ENCODE measurements around the gene HTR1D. TPM values are rescaled to one million over a fixed set of nuclear protein-coding genes. Genes with fewer than 3 reads are reported as not detected.
"Not testable (repeated sequence)": the region's sequence is repeated elsewhere in the genome, so short reads cannot be mapped to it uniquely, and the experiment has no call there.

Gene HTR1D
- total and polyA plus RNA-seq, 2 donors (not counting 3 experiments of a cell fraction or from before 2014, with no cell fraction given): 1.5 to 1.9 TPM

- POLR2A ChIA-PET: no interaction called here
- H3K79me2 ChIP-seq (ENCODE audit: control insufficient read depth, insufficient read depth, low read length): no peaks in the 10 kb centered on the region
- H4K20me1 ChIP-seq (replicated peaks; ENCODE audit: control insufficient read depth, extremely low read depth, insufficient read depth, low read length): no peaks in the 10 kb centered on the region
- H3K36me3 ChIP-seq (ENCODE audit: control insufficient read depth in 2 of 2, extremely low read depth in 1 of 2, insufficient read depth in 2 of 2, low read length in 2 of 2): no peaks in the 10 kb centered on the region
- no peak overlapping the region for H3K4me2 ChIP-seq (ENCODE audit: insufficient read depth, low read length)
- H3K27ac ChIP-seq (ENCODE audit: insufficient read depth, low read depth, low read length): no peak overlapping the region
- H3K9ac ChIP-seq (replicated peaks; ENCODE audit: extremely low read depth, insufficient read depth, low read length): no peak overlapping the region
- DNase-seq (ENCODE audit: low read depth, low spot score) (no peak), FAIRE-seq (no peak)
- dilution Hi-C loops (cut with MboI; ENCODE audit: extremely low pct_ligation_motif_present, low sequenced_read_pairs) (no loop called here), intact Hi-C loops (cut with micrococcal nuclease) (no loop called here)
- no peaks in the 10 kb centered on the region for H3K9me3 ChIP-seq (replicated peaks; ENCODE audit: control insufficient read depth, insufficient read depth, low read length)
- no peak overlapping the region for H2AFZ ChIP-seq (ENCODE audit: low read depth, low read length)
- CTCF ChIA-PET: no interaction called here
- BruUV-seq (replicated peaks): no TSS peak
- H3K4me3 ChIP-seq (replicated peaks in 1 of 3; ENCODE audit: insufficient read depth in 1 of 3, low read depth in 1 of 3, low read length in 3 of 3): no peak overlapping the region
- no peak for TF ChIP-seq FOS (IDR thresholded peaks at IDR 0.05; ENCODE audit: borderline replicate concordance, insufficient read depth, low read length)
- no peak for TF ChIP-seq EZH2 (IDR thresholded peaks at IDR 0.05; ENCODE audit: borderline replicate concordance, low read depth, low read length, severe bottlenecking)
- no peak for TF ChIP-seq MYC (IDR thresholded peaks at IDR 0.05; ENCODE audit: low read depth, low read length)
- no peak for TF ChIP-seq CTCF (IDR thresholded peaks at IDR 0.05; ENCODE audit: extremely low read depth in 1 of 2, insufficient read depth in 1 of 2, low read depth in 1 of 2, low read length in 2 of 2)
- H3K9me1 ChIP-seq (replicated peaks; ENCODE audit: control insufficient read depth, extremely low read depth, insufficient read depth, low read length): no peaks in the 10 kb centered on the region
- H3K27me3 ChIP-seq (ENCODE audit: control insufficient read depth in 2 of 2, insufficient read depth in 2 of 2, low read length in 2 of 2): no peaks in the 10 kb centered on the region
- peaks cover 8% of the 10 kb centered on the region for H3K4me1 ChIP-seq (ENCODE audit: control insufficient read depth, extremely low read depth, insufficient read depth, low read length)
These were observed 8.8 kb downstream of the HTR1D start for GRCh38 chr1:23208527-23208926.

- DNase-seq (ENCODE audit: low read depth, low spot score); H3K27me3 ChIP-seq (ENCODE audit: control insufficient read depth in 2 of 2, insufficient read depth in 2 of 2, low read length in 2 of 2); H3K9me1 ChIP-seq (replicated peaks; ENCODE audit: control insufficient read depth, extremely low read depth, insufficient read depth, low read length); H3K79me2 ChIP-seq (ENCODE audit: control insufficient read depth, insufficient read depth, low read length); H3K4me2 ChIP-seq (ENCODE audit: insufficient read depth, low read length); H3K9ac ChIP-seq (replicated peaks; ENCODE audit: extremely low read depth, insufficient read depth, low read length); H2AFZ ChIP-seq (ENCODE audit: low read depth, low read length); dilution Hi-C loops (cut with MboI; ENCODE audit: extremely low pct_ligation_motif_present, low sequenced_read_pairs); H3K4me3 ChIP-seq (replicated peaks in 1 of 3; ENCODE audit: insufficient read depth in 1 of 3, low read depth in 1 of 3, low read length in 3 of 3); POLR2A ChIA-PET; H4K20me1 ChIP-seq (replicated peaks; ENCODE audit: control insufficient read depth, extremely low read depth, insufficient read depth, low read length); intact Hi-C loops (cut with micrococcal nuclease); H3K36me3 ChIP-seq (ENCODE audit: control insufficient read depth in 2 of 2, extremely low read depth in 1 of 2, insufficient read depth in 2 of 2, low read length in 2 of 2); BruUV-seq (replicated peaks); H3K4me1 ChIP-seq (ENCODE audit: control insufficient read depth, extremely low read depth, insufficient read depth, low read length); H3K9me3 ChIP-seq (replicated peaks; ENCODE audit: control insufficient read depth, insufficient read depth, low read length); H3K27ac ChIP-seq (ENCODE audit: insufficient read depth, low read depth, low read length); CTCF ChIA-PET; FAIRE-seq: not testable (repeated sequence)
These were observed 9.6 kb downstream of the HTR1D start for GRCh38 chr1:23207733-23208132.

Measured in endothelial cell of umbilical vein (primary cell).